ENCODE data around the gene RAPGEF4. TPM values are rescaled to one million over a fixed set of nuclear protein-coding genes. Genes with fewer than 3 reads are reported as not detected.

Gene RAPGEF4
- total RNA-seq, 1 experiment from 2014 or later, result 1.4 TPM

DNA sequence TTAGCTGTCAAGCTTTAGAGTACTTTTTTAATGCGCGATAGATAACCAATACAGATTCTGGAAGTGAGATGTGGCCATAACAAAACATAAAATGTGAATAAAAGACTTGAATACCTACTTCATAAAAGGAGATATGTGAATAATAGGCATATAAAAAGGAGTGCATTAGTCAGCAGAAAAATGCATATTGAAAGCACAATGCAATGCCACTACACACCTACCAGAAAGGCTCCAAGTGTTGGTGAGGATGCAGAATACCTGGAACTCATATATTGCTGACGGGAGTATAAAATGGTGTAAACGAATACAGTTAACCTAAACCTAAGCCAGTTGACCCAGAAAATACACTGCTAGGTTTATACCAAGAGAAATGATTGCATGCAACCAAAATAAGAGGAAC is 10.9 kb upstream of the RAPGEF4 start:
- no peak overlapping the region for H2BK20ac ChIP-seq (ENCODE audit: low read depth, low read length, poor library complexity, severe bottlenecking)
- H3K4me2 ChIP-seq (ENCODE audit: insufficient read depth, insufficient read length, low read length), result no peak overlapping the region
- no peak for DNase-seq
- H3K18ac ChIP-seq (ENCODE audit: insufficient read length, low read depth, low read length), result no peak overlapping the region
- H3K27ac ChIP-seq (ENCODE audit: insufficient read length, low read depth, low read length), result no peak overlapping the region
- no peak overlapping the region for H3K14ac ChIP-seq (ENCODE audit: insufficient read depth, low read length)
- H3K36me3 Mint-ChIP-seq (ENCODE audit: insufficient read depth in 1 of 3, low read depth in 3 of 3), result no peaks in the 10 kb centered on the region
- no peak overlapping the region for H4K5ac ChIP-seq (ENCODE audit: insufficient read length, low read depth, low read length)
- no peaks in the 10 kb centered on the region for H3K9me3 ChIP-seq (ENCODE audit: control insufficient read depth, low read depth, low read length)
- H3K23ac ChIP-seq (ENCODE audit: insufficient read length, low read depth, low read length), result no peak overlapping the region
- no peak overlapping the region for H4K8ac ChIP-seq (replicated peaks; ENCODE audit: insufficient read length, low read depth, low read length)
- no peak overlapping the region for H3K56ac ChIP-seq (ENCODE audit: insufficient read length, low read depth, low read length)
- H3K79me2 ChIP-seq (ENCODE audit: insufficient read depth, low read length), result no peaks in the 10 kb centered on the region
- no peaks in the 10 kb centered on the region for H3K79me1 ChIP-seq (ENCODE audit: insufficient read depth, low read depth, low read length, poor library complexity, severe bottlenecking)
- no peak overlapping the region for H4K91ac ChIP-seq (ENCODE audit: insufficient read length, low read depth, low read length)
- TF ChIP-seq, protein P1, sequence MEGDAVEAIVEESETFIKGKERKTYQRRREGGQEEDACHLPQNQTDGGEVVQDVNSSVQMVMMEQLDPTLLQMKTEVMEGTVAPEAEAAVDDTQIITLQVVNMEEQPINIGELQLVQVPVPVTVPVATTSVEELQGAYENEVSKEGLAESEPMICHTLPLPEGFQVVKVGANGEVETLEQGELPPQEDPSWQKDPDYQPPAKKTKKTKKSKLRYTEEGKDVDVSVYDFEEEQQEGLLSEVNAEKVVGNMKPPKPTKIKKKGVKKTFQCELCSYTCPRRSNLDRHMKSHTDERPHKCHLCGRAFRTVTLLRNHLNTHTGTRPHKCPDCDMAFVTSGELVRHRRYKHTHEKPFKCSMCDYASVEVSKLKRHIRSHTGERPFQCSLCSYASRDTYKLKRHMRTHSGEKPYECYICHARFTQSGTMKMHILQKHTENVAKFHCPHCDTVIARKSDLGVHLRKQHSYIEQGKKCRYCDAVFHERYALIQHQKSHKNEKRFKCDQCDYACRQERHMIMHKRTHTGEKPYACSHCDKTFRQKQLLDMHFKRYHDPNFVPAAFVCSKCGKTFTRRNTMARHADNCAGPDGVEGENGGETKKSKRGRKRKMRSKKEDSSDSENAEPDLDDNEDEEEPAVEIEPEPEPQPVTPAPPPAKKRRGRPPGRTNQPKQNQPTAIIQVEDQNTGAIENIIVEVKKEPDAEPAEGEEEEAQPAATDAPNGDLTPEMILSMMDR (conservative IDR thresholded peaks at IDR 0.05), result no peak
- no peak overlapping the region for H3K9ac ChIP-seq (ENCODE audit: extremely low read depth, insufficient read length, low read length)
- no peaks in the 10 kb centered on the region for H3K27me3 Mint-ChIP-seq (ENCODE audit: low read depth)
- H3K4me1 Mint-ChIP-seq, result peaks cover 12 to 19% of the 10 kb centered on the region in 2 experiments
- no peak overlapping the region for H3K4ac ChIP-seq (ENCODE audit: low read depth, low read length)
- H2BK15ac ChIP-seq (ENCODE audit: low read depth, low read length), result no peak overlapping the region
- no peak overlapping the region for H2BK12ac ChIP-seq (ENCODE audit: insufficient read length, low read depth, low read length)
- no peaks in the 10 kb centered on the region for H3K27me3 ChIP-seq (ENCODE audit: insufficient read depth, low read length)
- no peaks in the 10 kb centered on the region for H3K9me3 Mint-ChIP-seq
- no peak overlapping the region for H2AFZ ChIP-seq (ENCODE audit: low read length)
- whole genome bisulfite sequencing (ENCODE audit: extremely low coverage, insufficient read length, low lambda C conversion rate), result no CpG with 5 or more reads among the region's 4 CpGs
- H3K4me1 ChIP-seq (ENCODE audit: insufficient read depth, low read length), result no peaks in the 10 kb centered on the region; the same call in 1 of the 2 replicates
- H2BK5ac ChIP-seq (ENCODE audit: insufficient read length, low read length), result no peak overlapping the region
- H3K27ac Mint-ChIP-seq, result no peak overlapping the region
- no peaks in the 10 kb centered on the region for H3K23me2 ChIP-seq (ENCODE audit: insufficient read length, low read depth, low read length, poor library complexity, severe bottlenecking)
- no peaks in the 10 kb centered on the region for H4K20me1 ChIP-seq (ENCODE audit: control insufficient read depth, insufficient read depth, insufficient read length)
- no peak overlapping the region for H2BK120ac ChIP-seq (ENCODE audit: low read depth, low read length, poor library complexity, severe bottlenecking)
- no peak overlapping the region for H2AK5ac ChIP-seq (ENCODE audit: insufficient read length, low read length)
- H3K4me3 Mint-ChIP-seq, result no peak overlapping the region
- H3T11ph ChIP-seq (ENCODE audit: low read length), result no peak overlapping the region
